Measurements from ENCODE around the gene ZNF384.
A peak's percentile ranks its signal among the peaks of the same experiment; 100 is the strongest.

ZNF384 gene

GRCh38 chr12:6647083-6647604 is 42.0 kb downstream of the ZNF384 start, which contains the start of gene ACRBP:
TSS of gene ACRBP (minus strand) at chr12:6647432. CDS start at chr12:6647366, 66 bp downstream.
- ChIA-PET CTCF (interaction anchor here (0.7 kb wide), 1 partner anchor 659 kb away, joined by 3 read pairs; no protein-coding TSS in a partner anchor), POLR2A (ENCODE audit: low non-redundant PET) (no interaction called here)
- TF ChIP-seq, protein P1, sequence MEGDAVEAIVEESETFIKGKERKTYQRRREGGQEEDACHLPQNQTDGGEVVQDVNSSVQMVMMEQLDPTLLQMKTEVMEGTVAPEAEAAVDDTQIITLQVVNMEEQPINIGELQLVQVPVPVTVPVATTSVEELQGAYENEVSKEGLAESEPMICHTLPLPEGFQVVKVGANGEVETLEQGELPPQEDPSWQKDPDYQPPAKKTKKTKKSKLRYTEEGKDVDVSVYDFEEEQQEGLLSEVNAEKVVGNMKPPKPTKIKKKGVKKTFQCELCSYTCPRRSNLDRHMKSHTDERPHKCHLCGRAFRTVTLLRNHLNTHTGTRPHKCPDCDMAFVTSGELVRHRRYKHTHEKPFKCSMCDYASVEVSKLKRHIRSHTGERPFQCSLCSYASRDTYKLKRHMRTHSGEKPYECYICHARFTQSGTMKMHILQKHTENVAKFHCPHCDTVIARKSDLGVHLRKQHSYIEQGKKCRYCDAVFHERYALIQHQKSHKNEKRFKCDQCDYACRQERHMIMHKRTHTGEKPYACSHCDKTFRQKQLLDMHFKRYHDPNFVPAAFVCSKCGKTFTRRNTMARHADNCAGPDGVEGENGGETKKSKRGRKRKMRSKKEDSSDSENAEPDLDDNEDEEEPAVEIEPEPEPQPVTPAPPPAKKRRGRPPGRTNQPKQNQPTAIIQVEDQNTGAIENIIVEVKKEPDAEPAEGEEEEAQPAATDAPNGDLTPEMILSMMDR (conservative IDR thresholded peaks at IDR 0.05; ENCODE audit: low read depth), result no peak
- DNase-seq (ENCODE audit: low spot score), result peak; percentile 26
- H3K27ac ChIP-seq, result no peak within 1 kb of the TSS

GRCh38 chr12:6646276-6647082 is 42.7 kb downstream of the ZNF384 start:
- TF ChIP-seq, protein P1 (conservative IDR thresholded peaks at IDR 0.05; ENCODE audit: low read depth), result no peak
- ChIA-PET POLR2A (ENCODE audit: low non-redundant PET) (no interaction called here), CTCF (interaction anchor here (0.7 kb wide), 1 partner anchor 212 kb away, joined by 3 read pairs; no protein-coding TSS in a partner anchor)
- no peak overlapping the region for H3K27ac ChIP-seq
- DNase-seq (ENCODE audit: low spot score), result no peak

DNA sequence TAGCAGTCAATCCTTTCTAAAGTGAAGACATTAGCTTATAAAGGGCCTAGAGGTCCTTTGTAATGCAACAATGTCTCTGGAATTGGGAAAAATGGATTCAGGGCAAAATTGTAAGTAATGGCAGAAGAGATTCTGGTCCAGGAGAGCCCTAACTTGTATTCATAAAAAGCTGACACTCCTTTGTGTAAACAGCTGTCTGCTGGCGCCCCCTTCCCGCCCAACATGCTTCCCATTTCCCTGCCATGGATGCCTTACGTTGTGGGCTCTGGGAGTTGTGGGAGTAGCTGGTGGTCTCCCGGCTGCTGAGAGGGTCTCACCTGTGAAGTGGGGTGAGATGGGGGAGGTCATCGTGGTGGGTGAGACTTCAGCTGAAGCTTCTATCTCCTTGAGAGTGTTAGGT is 44.3 kb downstream of the ZNF384 start:
- TF ChIP-seq, protein P1 (conservative IDR thresholded peaks at IDR 0.05; ENCODE audit: low read depth), result no peak
- POLR2A ChIA-PET (ENCODE audit: low non-redundant PET), result no interaction called here
- no peak overlapping the region for H3K27ac ChIP-seq
- CTCF ChIA-PET, result interaction anchor here (0.7 kb wide), 2 partner anchors 11 to 12 kb away, joined by 3 read pairs; no protein-coding TSS in a partner anchor
- DNase-seq (ENCODE audit: low spot score), result no peak

GRCh38 chr12:6644257-6644596 is 44.9 kb downstream of the ZNF384 start:
- no peak for DNase-seq (ENCODE audit: low spot score)
- POLR2A ChIA-PET (ENCODE audit: low non-redundant PET), result no interaction called here
- CTCF ChIA-PET, result interaction anchor here (0.5 kb wide), 1 partner anchor 9 kb away, joined by 3 read pairs; no protein-coding TSS in a partner anchor
- no peak overlapping the region for H3K27ac ChIP-seq
- TF ChIP-seq, protein P1 (conservative IDR thresholded peaks at IDR 0.05; ENCODE audit: low read depth), result no peak

GRCh38 chr12:6643569-6644256 is 45.5 kb downstream of the ZNF384 start:
- POLR2A ChIA-PET (ENCODE audit: low non-redundant PET), result no interaction called here
- no peak for DNase-seq (ENCODE audit: low spot score)
- CTCF ChIA-PET, result interaction anchor here (0.5 kb wide), 1 partner anchor 9 kb away, joined by 3 read pairs; no protein-coding TSS in a partner anchor
- TF ChIP-seq, protein P1 (conservative IDR thresholded peaks at IDR 0.05; ENCODE audit: low read depth), result no peak
- no peak overlapping the region for H3K27ac ChIP-seq

DNA sequence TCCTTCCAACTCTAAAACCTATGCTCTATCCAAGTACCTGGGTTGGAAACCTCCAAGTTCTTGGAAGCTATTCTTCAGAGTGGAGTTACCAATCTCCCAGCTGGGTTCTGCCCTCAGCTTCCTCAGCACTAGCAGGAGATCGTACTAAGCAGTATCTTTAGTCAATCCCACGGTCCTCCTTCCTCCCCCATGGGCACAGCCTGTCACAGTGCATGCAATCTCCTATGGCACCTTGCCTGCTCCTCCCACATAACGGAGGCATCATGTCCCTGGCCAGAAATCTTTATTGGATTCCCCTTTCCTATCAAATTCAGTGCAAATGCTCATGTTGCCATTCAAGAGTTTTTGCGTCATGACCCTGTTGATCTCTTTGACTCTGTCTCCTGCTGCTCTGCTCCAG is 48.0 kb downstream of the ZNF384 start:
- CTCF ChIA-PET, result interaction anchor here (0.6 kb wide), 1 partner anchor 83 kb away, joined by 5 read pairs; no protein-coding TSS in a partner anchor
- POLR2A ChIA-PET (ENCODE audit: low non-redundant PET), result no interaction called here
- TF ChIP-seq, protein P1 (conservative IDR thresholded peaks at IDR 0.05; ENCODE audit: low read depth), result no peak

More for the DNA sequence above, 48.0 kb downstream of the ZNF384 start:
- DNase-seq (ENCODE audit: low spot score), result no peak
- no peak overlapping the region for H3K27ac ChIP-seq

All from RWPE1 (cell line).